Smooth muscle cell (in vitro differentiated cells): ENCODE data around the gene LHFPL3. TPM values are rescaled to one million over a fixed set of nuclear protein-coding genes. Genes with fewer than 3 reads are reported as not detected.

ENCODE experiments used
- polyA plus RNA-seq: library from polyadenylated mRNA; unstranded; fragments of >200 nt; fragmentation: Nextera tagmentation; extraction: Ambion mirVana; gene quantifications from 2 replicates; pipeline ENCODE4 v1.2.1, GENCODE V29; 2016
- small RNA-seq: library from RNA; depleted of rRNA; stranded (forward); fragments of <200 nt; gene quantifications from one replicate; pipeline ENCODE3, GENCODE V24; 2014
- total RNA-seq: library from RNA; depleted of rRNA; stranded (reverse); fragments of >200 nt; gene quantifications from 2 replicates; pipeline ENCODE4 v1.2.3, GENCODE V29; 2014

LHFPL3 gene
- total and polyA plus RNA-seq, 2 experiments from 2014 or later, result not detected

Small RNA genes within 50 kb of the gene (small RNA-seq; reads per million reads assigned to genes)
- gene RN7SL8P, result not detected

Other genes starting within 250 kb of the LHFPL3 start
- gene ORC5, start 120.6 kb upstream of the LHFPL3 start, total RNA-seq, result 7.3 and 13.5 TPM in 2 replicates
- gene ORC5, start 120.6 kb upstream of the LHFPL3 start, polyA plus RNA-seq, result 4.6 TPM in 2 replicates